HG03066 (cell line): Measurements from ENCODE around the gene WDFY4.

Experiments
- ATAC-seq: cut with Tn5 transposase; IDR thresholded peaks from one replicate; pipeline ENCODE4 v1.9.1; 2021; ENCODE audit warnings: low read depth; ENCODE audit not compliant: unreplicated experiment

Gene WDFY4

DNA sequence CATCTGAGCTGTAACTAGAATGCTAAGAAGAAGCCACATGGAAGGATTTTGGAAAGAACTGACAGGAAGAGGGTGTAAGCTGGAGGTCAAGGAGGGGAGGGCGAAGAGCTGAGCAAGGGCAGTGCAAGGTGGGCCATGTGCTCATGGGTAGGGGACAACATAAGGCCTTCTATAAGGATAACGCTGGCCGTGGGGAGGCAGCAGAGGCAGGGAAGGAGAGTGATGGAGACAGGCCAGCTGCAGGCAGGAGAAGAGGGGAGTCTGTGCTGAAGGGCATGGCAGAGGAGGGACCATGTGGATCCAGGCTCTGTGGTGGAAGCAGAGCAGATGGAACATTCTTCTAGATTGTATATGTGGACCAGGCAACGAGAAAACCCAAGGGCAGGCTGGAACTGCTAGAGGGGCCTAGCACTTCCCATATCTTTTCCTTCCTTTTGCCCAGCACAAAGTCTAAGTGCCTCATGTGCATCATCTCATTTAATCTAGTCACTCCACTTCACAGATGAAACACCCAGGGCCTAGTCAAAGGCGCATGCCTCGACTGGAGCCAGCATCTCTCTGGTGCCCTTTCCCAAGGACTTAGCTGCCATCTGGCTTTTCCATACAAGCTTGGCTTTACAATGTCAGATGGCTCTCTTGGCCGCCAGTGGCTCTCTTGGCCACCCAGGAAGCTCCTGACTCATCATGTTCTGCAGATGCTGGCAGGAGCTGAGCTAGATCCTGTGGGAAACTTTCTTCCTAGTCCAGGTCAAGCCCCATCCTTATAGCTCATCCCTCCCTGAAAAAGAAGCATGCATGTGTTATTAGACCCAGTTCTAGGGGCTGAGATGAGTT is 248.4 kb downstream of the WDFY4 start:
- ATAC-seq: no peak

GRCh38 chr10:48934672-48935501 is 250.2 kb downstream of the WDFY4 start:
- ATAC-seq: no peak

GRCh38 chr10:48935577-48935976 is 250.9 kb downstream of the WDFY4 start:
- ATAC-seq: no peak

- ATAC-seq: no peak
Measured at GRCh38 chr10:48937796-48938195, 253.1 kb downstream of the WDFY4 start.

- ATAC-seq: no peak
Measured at GRCh38 chr10:48938281-48938680, 253.6 kb downstream of the WDFY4 start.

DNA sequence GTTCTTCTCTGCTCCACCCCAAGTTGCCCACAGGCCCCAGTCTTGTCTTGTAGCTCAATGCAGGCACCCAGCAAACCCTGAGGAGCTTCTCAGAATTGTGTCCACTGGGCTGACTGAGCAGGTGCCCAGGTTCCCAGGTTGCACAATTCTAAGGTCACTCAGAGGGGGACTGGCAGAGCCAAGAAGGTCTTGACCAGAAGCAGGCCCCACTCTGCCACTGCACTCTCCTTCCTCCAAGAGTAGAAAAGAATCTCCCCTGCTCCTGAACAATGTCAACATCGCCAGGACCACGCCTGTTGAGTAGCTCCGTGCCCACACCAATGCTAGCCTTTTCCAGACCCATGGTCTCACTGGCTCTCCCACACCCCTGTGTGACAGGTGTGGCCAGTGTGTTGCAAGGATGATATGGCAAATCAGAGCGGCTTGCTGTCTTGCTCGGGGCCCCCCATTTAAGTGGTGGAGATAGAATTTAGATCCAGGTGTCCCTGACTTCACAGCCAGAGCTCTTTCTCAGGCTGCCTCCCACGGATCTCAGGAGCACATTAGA is 254.4 kb downstream of the WDFY4 start:
- ATAC-seq: no peak

- ATAC-seq: no peak
Measured at GRCh38 chr10:48939790-48940325, 255.2 kb downstream of the WDFY4 start, which contains the start of gene LRRC18. LRRC18 (minus strand) TSS chr10:48939840; CDS start chr10:48914155, 25,685 bp downstream.

GRCh38 chr10:48940372-48940771 is 255.7 kb downstream of the WDFY4 start:
- no peak for ATAC-seq

DNA sequence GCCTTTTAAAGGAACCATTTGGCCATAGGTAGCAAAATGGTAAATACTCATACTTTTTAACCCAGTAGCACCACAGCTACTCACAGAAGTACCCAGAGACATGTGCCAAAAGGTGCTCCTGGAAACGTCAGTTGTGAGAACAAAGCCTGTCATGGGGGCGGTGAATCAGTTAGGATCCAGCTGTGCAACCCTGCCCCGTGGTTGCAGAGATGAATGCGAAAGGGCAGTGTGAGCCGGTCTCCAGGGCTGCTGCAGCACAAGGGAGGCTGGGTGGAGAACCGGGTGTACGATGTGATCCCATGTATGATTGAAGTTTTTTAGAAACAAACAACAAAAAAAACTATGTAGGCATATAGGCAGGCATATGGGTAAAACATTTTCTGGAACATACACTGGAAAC is 256.3 kb downstream of the WDFY4 start:
- no peak for ATAC-seq

DNA sequence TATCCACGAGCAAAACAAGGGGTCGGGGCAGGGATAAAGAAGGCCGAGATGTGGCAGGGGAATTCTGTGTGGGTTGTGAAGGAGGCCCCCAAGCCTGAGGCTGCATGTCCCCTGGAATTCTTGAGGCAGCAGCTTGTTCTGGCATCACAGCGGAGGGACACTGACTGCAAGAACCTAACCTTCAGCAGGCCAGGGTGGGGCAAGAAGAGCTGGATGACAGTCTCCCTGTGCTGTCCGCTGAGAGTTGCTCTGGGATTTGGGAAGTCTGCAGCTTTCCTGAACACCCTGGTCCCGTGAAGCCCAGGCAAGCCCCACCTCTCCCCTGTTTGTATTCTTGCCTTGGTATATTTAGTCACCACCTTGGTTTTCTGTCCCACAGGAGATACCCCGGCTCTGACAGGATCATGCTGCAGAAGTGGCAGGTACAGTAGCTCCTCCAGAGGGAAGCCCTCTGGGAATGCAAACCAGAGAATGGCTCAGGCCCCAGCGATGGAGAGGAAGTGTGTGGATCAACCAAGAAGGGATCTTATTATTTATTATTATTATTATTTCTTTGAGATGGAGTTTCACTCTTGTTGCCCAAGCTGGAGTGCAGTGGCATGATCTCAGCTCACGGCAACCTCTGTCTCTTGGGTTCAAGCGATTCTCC is 256.9 kb downstream of the WDFY4 start:
- ATAC-seq: no peak

GRCh38 chr10:48943096-48943495 is 258.4 kb downstream of the WDFY4 start:
- ATAC-seq: no peak

DNA sequence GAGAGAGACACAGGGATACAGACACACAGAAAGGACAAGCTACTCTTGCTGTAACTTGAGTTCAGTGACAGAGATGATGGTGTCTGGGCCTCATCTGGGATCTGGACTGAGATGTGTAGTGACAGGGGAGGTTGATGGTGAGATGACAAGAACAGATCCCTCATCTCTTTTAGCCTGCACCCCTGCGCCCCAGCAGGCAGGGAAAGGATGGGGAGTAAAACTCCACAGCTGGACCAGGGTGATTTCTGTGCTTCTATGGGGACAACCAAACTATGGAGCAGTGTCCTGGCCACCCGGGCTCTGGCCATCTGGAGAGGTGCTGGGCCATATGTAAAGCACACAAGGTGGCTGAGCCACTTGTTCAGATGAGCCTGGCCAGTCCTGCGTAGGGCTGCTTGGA is 259.5 kb downstream of the WDFY4 start:
- ATAC-seq: no peak

DNA sequence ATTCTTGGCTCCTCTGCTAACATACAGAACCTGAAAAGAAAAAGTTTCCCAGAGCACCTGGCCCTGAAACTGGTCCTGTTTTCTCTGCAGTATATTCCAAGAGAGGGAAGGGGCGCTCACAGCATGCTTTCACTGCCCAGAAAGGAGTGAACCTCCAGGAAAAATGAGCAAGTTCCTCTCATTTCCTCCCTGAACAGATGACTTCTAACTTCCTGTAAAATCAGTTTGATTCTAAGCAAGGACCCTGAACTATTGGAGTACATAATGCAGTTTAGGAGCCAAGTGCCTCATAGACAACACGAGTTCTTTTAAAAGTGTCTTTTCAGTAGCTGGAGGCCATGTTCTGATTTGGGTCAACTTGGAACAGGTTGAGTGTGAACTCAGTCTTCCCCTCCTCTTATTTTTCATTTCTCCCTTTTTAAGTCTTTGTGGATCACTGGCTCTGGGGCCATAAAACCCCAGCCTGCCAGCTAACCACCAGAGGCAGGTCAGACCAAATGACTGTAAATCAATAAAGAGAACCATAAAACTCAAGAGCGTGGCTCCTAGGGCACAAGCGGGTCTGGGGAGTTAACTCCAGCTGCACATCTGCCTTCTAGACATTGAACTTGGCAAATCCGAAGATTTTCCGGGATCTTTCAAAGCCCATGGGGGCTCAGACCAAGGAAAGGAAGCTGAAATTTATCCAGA is 260.9 kb downstream of the WDFY4 start:
- ATAC-seq: no peak

- ATAC-seq: no peak
Measured at GRCh38 chr10:48946332-48946731, 261.7 kb downstream of the WDFY4 start.

- ATAC-seq: no peak
Measured at GRCh38 chr10:48946891-48947500, 262.3 kb downstream of the WDFY4 start.

DNA sequence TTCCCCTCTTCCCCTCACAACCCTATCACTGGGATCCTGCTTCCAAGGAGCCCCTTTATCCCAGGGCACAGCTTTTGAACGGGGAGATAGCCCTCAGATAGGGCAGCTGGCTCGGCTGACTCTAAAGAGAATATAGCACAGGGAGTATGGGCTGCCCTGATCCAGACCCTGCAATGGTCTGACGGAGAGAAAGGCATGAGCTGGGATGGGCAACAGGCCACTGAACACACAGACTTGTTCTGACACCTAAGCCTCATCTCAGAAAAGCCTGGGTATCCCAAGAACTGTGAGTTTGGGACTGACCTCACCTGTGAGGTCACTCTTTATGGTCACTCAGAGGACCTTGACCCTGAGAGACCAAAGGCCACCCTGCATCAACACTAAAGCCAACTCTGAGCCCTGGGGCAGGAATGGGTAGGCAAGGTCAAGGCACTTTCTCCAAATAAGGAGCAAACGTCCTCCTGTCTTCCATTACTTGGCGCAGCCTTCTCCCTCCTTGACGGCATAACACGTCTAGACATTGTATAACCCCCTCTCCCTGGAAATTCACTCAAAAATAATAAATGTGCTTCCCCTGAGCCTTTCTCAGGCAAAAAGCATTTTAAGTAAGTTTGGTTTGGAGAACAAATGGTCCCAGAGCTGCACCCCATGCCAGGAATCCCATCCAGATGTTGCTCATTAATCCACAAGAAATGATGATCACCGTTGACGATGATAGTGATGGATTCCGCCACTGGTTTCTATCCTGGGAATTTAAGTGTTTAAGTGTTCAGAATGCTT is 263.2 kb downstream of the WDFY4 start:
- no peak for ATAC-seq

- no peak for ATAC-seq
Measured at GRCh38 chr10:48948470-48949037, 263.9 kb downstream of the WDFY4 start.

DNA sequence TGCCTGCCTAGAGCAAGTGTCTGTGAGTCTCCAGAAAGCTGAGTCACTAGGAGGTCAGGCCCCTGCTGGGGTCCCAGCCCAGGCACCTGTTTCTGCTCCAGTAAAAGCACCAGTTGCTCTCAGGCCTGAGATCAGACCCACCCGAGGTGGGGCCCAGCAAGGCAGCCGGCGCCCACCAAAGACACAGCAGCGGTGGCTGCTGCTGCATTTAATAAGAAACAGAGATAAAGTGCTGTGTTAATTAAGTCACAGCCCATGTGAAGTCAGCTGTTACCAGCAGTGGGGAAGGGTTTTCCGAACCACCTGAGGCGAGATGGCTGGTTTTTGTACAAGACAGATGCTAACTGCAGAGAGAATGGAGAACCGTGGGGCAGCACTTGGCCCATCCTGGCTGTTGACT is 267.0 kb downstream of the WDFY4 start:
- no peak for ATAC-seq
